ENCODE data around the gene UBE2O. TPM values are rescaled to one million over a fixed set of nuclear protein-coding genes. Genes with fewer than 3 reads are reported as not detected.
"Not testable (repeated sequence)": the region's sequence is repeated elsewhere in the genome, so short reads cannot be mapped to it uniquely, and the experiment has no call there.

The UBE2O gene
- total RNA-seq, 2 experiments from 2014 or later: 24.5 to 25.2 TPM

GRCh38 chr17:76369804-76370203 lies 83.1 kb downstream of the UBE2O start:
- intact Hi-C loops (cut with micrococcal nuclease): no loop called here
- POLR2A ChIA-PET: no interaction called here
- H3K36me3 Mint-ChIP-seq: no peaks in the 10 kb centered on the region
- no peak overlapping the region for H3K4me3 Mint-ChIP-seq
- no peaks in the 10 kb centered on the region for H3K27me3 Mint-ChIP-seq
- H3K9me3 Mint-ChIP-seq: no peaks in the 10 kb centered on the region
- CTCF ChIA-PET: interaction anchor here (0.6 to 3.2 kb wide), 7 partner anchors 10 to 28 kb away, joined by 3 to 18 read pairs (median 4); partner anchors contain the start of gene SPHK1
- no peak for DNase-seq
- peaks cover 5% of the 10 kb centered on the region for H3K4me1 Mint-ChIP-seq (ENCODE audit: low read depth)
- H3K27ac Mint-ChIP-seq: no peak overlapping the region

GRCh38 chr17:76369379-76369778 lies 83.6 kb downstream of the UBE2O start:
- ChIA-PET POLR2A (interaction anchor here (0.6 kb wide), 1 partner anchor 1178 kb away, joined by 3 read pairs; no protein-coding TSS in a partner anchor), CTCF (interaction anchor here (1.0 to 3.2 kb wide), 4 partner anchors 9 to 28 kb away, joined by 3 to 18 read pairs (median 8); partner anchors contain the start of gene SPHK1)
- Mint-ChIP-seq H3K4me3 (no peak overlapping the region), H3K27me3 (no peaks in the 10 kb centered on the region), H3K9me3 (no peaks in the 10 kb centered on the region), H3K4me1 (ENCODE audit: low read depth) (peaks cover 5% of the 10 kb centered on the region), H3K27ac (no peak overlapping the region), H3K36me3 (no peaks in the 10 kb centered on the region)
- intact Hi-C loops (cut with micrococcal nuclease): no loop called here
- no peak for DNase-seq

GRCh38 chr17:76368545-76368944 lies 84.4 kb downstream of the UBE2O start:
- no peaks in the 10 kb centered on the region for H3K27me3 Mint-ChIP-seq
- CTCF ChIA-PET: no interaction called here
- no peak overlapping the region for H3K27ac Mint-ChIP-seq
- intact Hi-C loops (cut with micrococcal nuclease): no loop called here
- POLR2A ChIA-PET: no interaction called here
- no peak overlapping the region for H3K4me3 Mint-ChIP-seq
- H3K36me3 Mint-ChIP-seq: no peaks in the 10 kb centered on the region
- no peak for DNase-seq
- no peaks in the 10 kb centered on the region for H3K9me3 Mint-ChIP-seq
- H3K4me1 Mint-ChIP-seq (ENCODE audit: low read depth): peaks cover 5% of the 10 kb centered on the region

- H3K27me3 Mint-ChIP-seq: no peaks in the 10 kb centered on the region
- H3K27ac Mint-ChIP-seq: no peak overlapping the region
- POLR2A ChIA-PET: no interaction called here
- no peaks in the 10 kb centered on the region for H3K36me3 Mint-ChIP-seq
- CTCF ChIA-PET: no interaction called here
- no peaks in the 10 kb centered on the region for H3K9me3 Mint-ChIP-seq
- no peak for DNase-seq
- peaks cover 5% of the 10 kb centered on the region for H3K4me1 Mint-ChIP-seq (ENCODE audit: low read depth)
- intact Hi-C loops (cut with micrococcal nuclease): loop anchor here (1.0 kb wide), 1 partner anchor 12 kb away; no protein-coding TSS in a partner anchor
- no peak overlapping the region for H3K4me3 Mint-ChIP-seq
Measured at GRCh38 chr17:76367642-76368041, 85.3 kb downstream of the UBE2O start.

GRCh38 chr17:76366247-76366646 lies 86.7 kb downstream of the UBE2O start:
- DNase-seq: no peak
- H3K4me3 Mint-ChIP-seq: no peak overlapping the region
- ChIA-PET POLR2A (no interaction called here), CTCF (interaction anchor here (1.5 to 3.0 kb wide), 3 partner anchors 13 to 31 kb away, joined by 4 to 18 read pairs (median 7); partner anchors contain the start of genes PRPSAP1 and SPHK1)
- intact Hi-C loops (cut with micrococcal nuclease): no loop called here
- no peaks in the 10 kb centered on the region for H3K36me3 Mint-ChIP-seq
- H3K4me1 Mint-ChIP-seq (ENCODE audit: low read depth): no peaks in the 10 kb centered on the region
- H3K27me3 Mint-ChIP-seq: no peaks in the 10 kb centered on the region
- H3K9me3 Mint-ChIP-seq: no peaks in the 10 kb centered on the region
- H3K27ac Mint-ChIP-seq: no peak overlapping the region

GRCh38 chr17:76365256-76365903 lies 87.6 kb downstream of the UBE2O start:
- intact Hi-C loops (cut with micrococcal nuclease): no loop called here
- Mint-ChIP-seq H3K4me1 (ENCODE audit: low read depth) (no peaks in the 10 kb centered on the region), H3K4me3 (no peak overlapping the region), H3K9me3 (no peaks in the 10 kb centered on the region), H3K27me3 (no peaks in the 10 kb centered on the region), H3K36me3 (no peaks in the 10 kb centered on the region), H3K27ac (no peak overlapping the region)
- CTCF ChIA-PET: interaction anchor here (1.5 to 3.0 kb wide), 3 partner anchors 12 to 32 kb away, joined by 4 to 18 read pairs (median 7); partner anchors contain the start of genes PRPSAP1 and SPHK1
- DNase-seq: no peak
- POLR2A ChIA-PET: no interaction called here

GRCh38 chr17:76363107-76363842 lies 89.7 kb downstream of the UBE2O start:
- intact Hi-C loops (cut with micrococcal nuclease): no loop called here
- H3K27me3 Mint-ChIP-seq: no peaks in the 10 kb centered on the region
- POLR2A ChIA-PET: interaction anchor here (1.3 kb wide), 1 partner anchor 9 kb away, joined by 3 read pairs; the partner anchor contains the start of gene PRPSAP1
- DNase-seq: no peak
- no peak overlapping the region for H3K27ac Mint-ChIP-seq
- H3K9me3 Mint-ChIP-seq: no peaks in the 10 kb centered on the region
- no peaks in the 10 kb centered on the region for H3K36me3 Mint-ChIP-seq
- CTCF ChIA-PET: interaction anchor here (1.3 to 2.0 kb wide), 3 partner anchors 10 to 35 kb away, joined by 3 to 10 read pairs (median 5); partner anchors contain the start of genes PRPSAP1 and SPHK1
- no peak overlapping the region for H3K4me3 Mint-ChIP-seq
- H3K4me1 Mint-ChIP-seq (ENCODE audit: low read depth): no peaks in the 10 kb centered on the region

- CTCF ChIA-PET: interaction anchor here (1.1 kb wide), 1 partner anchor 9 kb away, joined by 3 read pairs; no protein-coding TSS in a partner anchor
- Mint-ChIP-seq H3K27ac (no peak overlapping the region), H3K4me1 (ENCODE audit: low read depth) (no peaks in the 10 kb centered on the region), H3K4me3 (no peak overlapping the region), H3K36me3 (no peaks in the 10 kb centered on the region), H3K27me3 (no peaks in the 10 kb centered on the region), H3K9me3 (no peaks in the 10 kb centered on the region)
- no peak for DNase-seq
- intact Hi-C loops (cut with micrococcal nuclease): no loop called here
- POLR2A ChIA-PET: interaction anchor here (0.7 kb wide), 1 partner anchor 147 kb away, joined by 5 read pairs; no protein-coding TSS in a partner anchor
Measured at GRCh38 chr17:76360461-76360860, 92.5 kb downstream of the UBE2O start.

- H3K4me1 Mint-ChIP-seq (ENCODE audit: low read depth); H3K27ac Mint-ChIP-seq; H3K4me3 Mint-ChIP-seq; H3K27me3 Mint-ChIP-seq; DNase-seq; H3K9me3 Mint-ChIP-seq; POLR2A ChIA-PET; H3K36me3 Mint-ChIP-seq; intact Hi-C loops (cut with micrococcal nuclease): not testable (repeated sequence)
- CTCF ChIA-PET: interaction anchor here (1.1 kb wide), 1 partner anchor 10 kb away, joined by 3 read pairs; no protein-coding TSS in a partner anchor
Measured at GRCh38 chr17:76359776-76360175, 93.2 kb downstream of the UBE2O start.

GRCh38 chr17:76359375-76359774 lies 93.6 kb downstream of the UBE2O start:
- Mint-ChIP-seq H3K9me3 (no peaks in the 10 kb centered on the region), H3K27ac (no peak overlapping the region), H3K36me3 (no peaks in the 10 kb centered on the region), H3K4me1 (ENCODE audit: low read depth) (peaks cover 4% of the 10 kb centered on the region), H3K27me3 (no peaks in the 10 kb centered on the region), H3K4me3 (no peak overlapping the region)
- intact Hi-C loops (cut with micrococcal nuclease): no loop called here
- ChIA-PET POLR2A (no interaction called here), CTCF (interaction anchor here (1.1 kb wide), 1 partner anchor 10 kb away, joined by 3 read pairs; no protein-coding TSS in a partner anchor)
- DNase-seq: no peak

- Mint-ChIP-seq H3K4me3 (no peak overlapping the region), H3K9me3 (no peaks in the 10 kb centered on the region), H3K27ac (no peak overlapping the region), H3K4me1 (ENCODE audit: low read depth) (peaks cover 10% of the 10 kb centered on the region), H3K36me3 (no peaks in the 10 kb centered on the region), H3K27me3 (no peaks in the 10 kb centered on the region)
- no peak for DNase-seq
- intact Hi-C loops (cut with micrococcal nuclease): no loop called here
- ChIA-PET POLR2A (no interaction called here), CTCF (interaction anchor here (0.9 to 8.4 kb wide), 3 partner anchors 13 to 40 kb away, joined by 3 to 97 read pairs (median 3); partner anchors contain the start of gene SPHK1)
Measured at GRCh38 chr17:76357597-76358158, 95.3 kb downstream of the UBE2O start.

Measured in activated CD4-positive, alpha-beta memory T cell treated with anti-CD3 and anti-CD28 coated beads for 36 hours (primary cell).